Hippocampal formation (tissue), 2 donors: ENCODE results near the gene RHEB.
"Not testable (repeated sequence)": the region's sequence is repeated elsewhere in the genome, so short reads cannot be mapped to it uniquely, and the experiment has no call there.

ENCODE experiments used
- DNase-seq, 2 donors: peaks; one replicate each; lab custom pipeline; 2025; lab: John Stamatoyannopoulos, UW

The RHEB gene, protein sequence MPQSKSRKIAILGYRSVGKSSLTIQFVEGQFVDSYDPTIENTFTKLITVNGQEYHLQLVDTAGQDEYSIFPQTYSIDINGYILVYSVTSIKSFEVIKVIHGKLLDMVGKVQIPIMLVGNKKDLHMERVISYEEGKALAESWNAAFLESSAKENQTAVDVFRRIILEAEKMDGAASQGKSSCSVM

GRCh38 chr7:151519765-151520418 is at the start of gene RHEB:
TSS of gene RHEB (minus strand) at chr7:151519895. CDS start at chr7:151519511, 384 bp downstream.
- peak; percentile 97 for DNase-seq

GRCh38 chr7:151566897-151567320 is 47.2 kb upstream of the RHEB start:
- peak in 1 of 2 donors; percentile 30 for DNase-seq

- no peak for DNase-seq
Measured at GRCh38 chr7:151565541-151565940, 45.8 kb upstream of the RHEB start.

GRCh38 chr7:151560243-151560642 is 40.5 kb upstream of the RHEB start:
- no peak for DNase-seq

DNA sequence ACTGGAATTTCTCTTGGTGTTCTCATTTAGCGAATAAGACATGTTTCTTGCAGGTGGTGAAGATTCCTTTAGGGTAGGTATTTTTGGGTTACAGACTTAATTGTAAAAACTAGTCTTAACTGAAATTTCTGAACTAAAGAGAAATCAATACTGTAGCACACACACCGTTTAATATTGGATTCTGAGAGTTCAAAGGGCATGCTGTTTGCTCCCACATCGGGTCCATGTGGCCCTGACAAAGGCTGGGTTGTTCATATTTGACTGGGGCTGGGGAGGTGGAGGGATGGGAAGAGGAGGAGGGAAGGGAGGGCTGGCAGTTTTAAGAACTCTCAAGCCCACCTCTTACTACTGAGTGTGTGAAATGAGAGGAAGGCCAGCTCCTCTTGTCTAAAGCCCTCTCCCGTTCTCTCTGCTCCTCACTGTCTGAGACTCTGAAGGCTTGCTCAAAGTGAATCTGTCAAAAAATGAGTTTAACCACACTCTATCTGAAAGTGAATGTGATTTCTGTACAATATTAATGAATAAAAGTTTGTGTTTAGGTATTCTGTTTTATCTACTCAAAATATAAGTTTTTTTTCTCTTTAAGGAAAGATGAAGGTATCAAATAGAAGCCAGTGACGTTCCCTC is 40.0 kb upstream of the RHEB start:
- no peak for DNase-seq

- no peak for DNase-seq
Measured at GRCh38 chr7:151558575-151558974, 38.9 kb upstream of the RHEB start.

GRCh38 chr7:151556592-151556991 is 36.9 kb upstream of the RHEB start:
- DNase-seq = no peak

GRCh38 chr7:151553356-151553755 is 33.7 kb upstream of the RHEB start:
- DNase-seq = no peak

DNA sequence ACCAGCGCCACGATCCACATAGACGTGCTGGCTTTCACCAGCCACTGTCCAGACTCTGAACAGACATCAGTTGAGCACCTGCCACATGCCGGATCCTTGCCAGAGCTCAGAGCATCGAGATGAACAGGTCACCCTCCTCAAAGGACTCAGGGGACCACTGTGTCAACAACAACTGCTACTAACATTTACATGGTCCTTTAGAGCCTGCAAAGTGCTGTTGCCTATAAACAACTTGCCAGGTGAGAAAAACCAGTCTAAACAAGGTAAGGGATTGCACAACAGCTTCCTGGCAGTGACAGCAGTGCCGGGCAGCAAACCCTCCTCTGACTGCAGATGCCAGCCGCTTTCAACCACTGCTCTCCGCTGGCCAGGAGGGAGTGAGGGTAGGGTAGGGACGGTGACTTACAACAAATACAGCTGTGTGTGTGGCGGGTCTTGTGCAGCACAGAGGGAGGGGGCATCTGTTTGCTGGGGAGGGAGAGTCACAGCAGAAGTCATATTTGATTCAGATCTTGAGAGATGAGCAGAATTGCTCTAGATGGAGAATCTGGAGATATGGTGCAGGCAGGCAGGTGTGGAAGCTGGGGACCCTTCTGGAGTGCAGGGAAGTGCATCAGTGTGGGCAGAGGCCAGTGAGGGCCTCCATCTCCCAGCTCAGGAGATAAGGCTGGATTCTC is 32.8 kb upstream of the RHEB start:
- no peak for DNase-seq

DNA sequence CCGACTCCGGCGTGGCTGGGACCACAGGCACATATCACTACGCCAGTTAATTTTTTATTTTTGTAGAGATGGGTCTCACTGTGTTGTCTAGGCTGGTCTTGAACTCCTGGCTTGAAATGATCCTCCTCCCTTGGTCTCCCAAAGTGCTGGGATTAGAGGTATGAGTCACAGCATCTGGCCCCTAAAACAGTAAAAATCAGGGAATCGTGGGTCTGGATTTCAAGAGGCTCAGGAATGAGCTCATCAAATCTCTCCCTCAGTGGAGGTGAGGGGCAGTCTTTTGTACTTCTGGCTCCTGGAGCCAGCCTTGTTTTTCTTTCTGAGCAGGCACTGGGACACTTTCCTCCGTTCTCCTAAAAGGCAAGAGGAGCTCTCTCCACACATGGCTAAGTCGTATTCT is 32.1 kb upstream of the RHEB start:
- DNase-seq = no peak

- no peak for DNase-seq
Measured at GRCh38 chr7:151550656-151551286, 31.1 kb upstream of the RHEB start.

DNA sequence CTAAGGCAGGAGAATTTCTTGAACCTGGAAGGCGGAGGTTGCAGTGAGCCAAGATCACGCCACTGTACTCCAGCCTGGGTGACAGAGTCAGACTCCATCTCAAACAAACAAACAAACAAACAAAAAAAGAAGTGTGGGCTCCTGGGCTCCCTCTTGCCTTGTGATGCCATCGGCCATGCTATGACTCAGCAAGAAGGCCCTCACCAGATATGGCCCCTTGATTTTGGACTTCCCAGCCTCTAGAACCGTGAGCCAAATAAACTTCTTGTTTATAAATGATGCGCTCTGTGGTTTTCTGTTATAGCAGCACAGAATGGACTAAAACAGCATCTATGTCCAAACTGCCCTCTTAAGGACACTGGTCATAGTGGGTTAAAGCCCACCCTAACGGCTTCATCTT is 29.9 kb upstream of the RHEB start:
- DNase-seq = no peak

- no peak for DNase-seq
Measured at GRCh38 chr7:151549083-151549482, 29.4 kb upstream of the RHEB start.

DNA sequence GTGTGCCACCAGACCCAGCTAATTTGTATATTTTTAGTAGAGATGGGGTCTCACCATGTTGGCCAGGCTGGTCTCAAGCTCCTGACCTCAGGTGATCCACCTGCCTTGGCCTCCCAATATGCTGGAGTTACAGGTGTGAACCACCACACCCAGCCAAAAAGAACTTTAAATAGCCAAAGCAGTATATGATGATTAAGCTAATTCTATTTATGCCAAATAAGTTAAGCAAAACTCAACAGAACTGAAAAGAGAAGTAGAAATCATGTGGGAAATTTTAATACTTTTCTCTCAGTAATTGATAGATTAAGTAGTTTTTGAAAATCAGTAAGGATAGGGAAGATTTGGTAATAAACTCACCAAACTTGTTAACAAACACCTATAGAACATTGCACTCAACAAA is 24.5 kb upstream of the RHEB start:
- DNase-seq = no peak

GRCh38 chr7:151542606-151543130 is 23.0 kb upstream of the RHEB start:
- no peak for DNase-seq

GRCh38 chr7:151541709-151542499 is 22.2 kb upstream of the RHEB start:
- no peak for DNase-seq

- no peak for DNase-seq
Measured at GRCh38 chr7:151540146-151540545, 20.5 kb upstream of the RHEB start.

DNA sequence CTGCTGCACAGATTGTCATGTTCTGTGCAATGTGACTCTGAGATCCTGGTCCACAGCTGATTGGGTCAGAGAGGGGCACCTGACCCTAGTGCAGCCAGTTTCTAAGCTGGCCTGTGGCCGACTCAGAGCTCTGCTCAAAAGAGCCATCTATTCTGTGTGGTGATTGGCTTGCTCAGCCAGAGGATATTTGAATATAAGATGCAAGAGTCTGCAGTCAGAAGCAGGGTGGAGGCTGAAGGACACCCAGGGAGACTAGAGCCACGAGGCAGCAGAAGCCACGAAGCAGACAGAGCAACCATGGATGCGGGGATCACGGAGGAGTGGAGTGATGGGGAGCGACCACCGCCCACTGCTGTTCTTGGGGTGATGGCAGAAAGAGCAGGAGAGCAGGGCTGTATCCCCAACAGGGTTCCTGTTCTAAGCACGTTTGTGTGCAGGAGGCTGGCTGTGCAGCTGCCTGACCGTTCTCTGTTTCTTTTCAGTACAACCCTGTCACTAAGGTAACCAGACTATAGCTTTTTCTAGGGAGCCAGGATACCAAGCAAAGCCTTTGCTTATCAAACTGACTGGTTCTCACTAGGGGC is 19.5 kb upstream of the RHEB start:
- DNase-seq = peak; percentile 24 to 45

- peak in 1 of 2 donors; percentile 75 for DNase-seq
Measured at GRCh38 chr7:151537818-151538561, 18.3 kb upstream of the RHEB start.

- not testable (repeated sequence) for DNase-seq
Measured at GRCh38 chr7:151536178-151536577, 16.5 kb upstream of the RHEB start.
